Measurements from ENCODE around the gene PER3.

GRCh38 chr1:7738044-7738443, 46.0 kb upstream of the PER3 start:
- no peak for TF ChIP-seq ZNF23 (CRISPR knock-in tag; IDR thresholded peaks at IDR 0.05)
- TF ChIP-seq TCF7 (IDR thresholded peaks at IDR 0.05; ENCODE audit: borderline replicate concordance), result no peak

Measured in K562 (cell line).